HG02798 (cell line): ENCODE results near the gene PRR29.
"Not testable (repeated sequence)": the region's sequence is repeated elsewhere in the genome, so short reads cannot be mapped to it uniquely, and the experiment has no call there.

ENCODE experiments used
- ATAC-seq: cut with Tn5 transposase; IDR thresholded peaks from one replicate; pipeline ENCODE4 v1.9.1; 2021; ENCODE audit warnings: mild to moderate bottlenecking; ENCODE audit not compliant: unreplicated experiment, poor library complexity

The PRR29 gene

GRCh38 chr17:63995626-63996025, 2.5 kb upstream of the PRR29 start:
- ATAC-seq, result no peak

GRCh38 chr17:63996430-63997182, 1.5 kb upstream of the PRR29 start:
- ATAC-seq, result no peak

- no peak for ATAC-seq
Observed at GRCh38 chr17:63997341-63998048, 656 bp upstream of the PRR29 start.

- no peak for ATAC-seq
Observed at GRCh38 chr17:63998721-63999679, 849 bp downstream of the PRR29 start.

- ATAC-seq, result no peak
Observed at GRCh38 chr17:63999680-64000531, 1.8 kb downstream of the PRR29 start.

GRCh38 chr17:64001091-64001579, 3.0 kb downstream of the PRR29 start:
- no peak for ATAC-seq

- ATAC-seq, result no peak
Observed at GRCh38 chr17:64001763-64002529, 3.8 kb downstream of the PRR29 start.

- no peak for ATAC-seq
Observed at GRCh38 chr17:64002658-64003525, 4.7 kb downstream of the PRR29 start.

- ATAC-seq, result no peak
Observed at GRCh38 chr17:64003526-64004121, 5.5 kb downstream of the PRR29 start.

- no peak for ATAC-seq
Observed at GRCh38 chr17:64004218-64004770, 6.1 kb downstream of the PRR29 start.

- ATAC-seq, result no peak
Observed at GRCh38 chr17:64004903-64005733, 7.0 kb downstream of the PRR29 start.

- no peak for ATAC-seq
Observed at GRCh38 chr17:64005734-64006167, 7.6 kb downstream of the PRR29 start.

GRCh38 chr17:64006361-64007088, 8.4 kb downstream of the PRR29 start:
- no peak for ATAC-seq

GRCh38 chr17:64007089-64007837, 9.1 kb downstream of the PRR29 start:
- ATAC-seq, result not testable (repeated sequence)

- no peak for ATAC-seq
Observed at GRCh38 chr17:64007838-64008282, 9.7 kb downstream of the PRR29 start.
